ENCODE measurements around the gene ALDH1A1.

GRCh38 chr9:72873456-72873855, 79.4 kb downstream of the ALDH1A1 start:
- TF ChIP-seq CTCF (IDR thresholded peaks at IDR 0.05): no peak
- TF ChIP-seq POLR2A (IDR thresholded peaks at IDR 0.05): no peak
